Measurements from ENCODE around the gene FIGNL1. TPM values are rescaled to one million over a fixed set of nuclear protein-coding genes. Genes with fewer than 3 reads are reported as not detected.
"Not testable (repeated sequence)": the region's sequence is repeated elsewhere in the genome, so short reads cannot be mapped to it uniquely, and the experiment has no call there.

Gene FIGNL1
- total RNA-seq, 2 donors from 2014 or later = 7.2 to 14.3 TPM

- Histone ChIP-seq H3K27me3 (replicated peaks; ENCODE audit: insufficient read depth) (no peaks in the 10 kb centered on the region), H3K9me3 (no peaks in the 10 kb centered on the region), H3K4me3 (no peak overlapping the region), H3K27ac (no peak overlapping the region), H3K4me1 (replicated peaks) (no peaks in the 10 kb centered on the region), H3K36me3 (no peaks in the 10 kb centered on the region)
- WGBS = 93% methylated on average over 13 of the region's 13 CpGs
- no peak for DNase-seq (ENCODE audit: low spot score)
- intact Hi-C loops (cut with DNase I) = no loop called here
- TF ChIP-seq POLR2AphosphoS5 (IDR thresholded peaks at IDR 0.05) (no peak), CTCF (IDR thresholded peaks at IDR 0.05) (no peak), POLR2A (IDR thresholded peaks at IDR 0.05) (no peak)
Observed at GRCh38 chr7:50463035-50463434, 12.9 kb upstream of the FIGNL1 start.

GRCh38 chr7:50462361-50462760, 12.2 kb upstream of the FIGNL1 start:
- Histone ChIP-seq H3K27me3 (replicated peaks; ENCODE audit: insufficient read depth) (no peaks in the 10 kb centered on the region), H3K36me3 (no peaks in the 10 kb centered on the region), H3K27ac (no peak overlapping the region), H3K4me1 (replicated peaks) (no peaks in the 10 kb centered on the region), H3K4me3 (no peak overlapping the region), H3K9me3 (no peaks in the 10 kb centered on the region)
- WGBS = 53% methylated on average over 4 of the region's 4 CpGs
- no peak for TF ChIP-seq CTCF (IDR thresholded peaks at IDR 0.05)
- TF ChIP-seq POLR2AphosphoS5 (IDR thresholded peaks at IDR 0.05) = no peak
- no peak for TF ChIP-seq POLR2A (IDR thresholded peaks at IDR 0.05)
- intact Hi-C loops (cut with DNase I) = no loop called here
- DNase-seq (ENCODE audit: low spot score) = no peak

GRCh38 chr7:50461695-50462094, 11.5 kb upstream of the FIGNL1 start:
- Histone ChIP-seq H3K27ac (no peak overlapping the region), H3K27me3 (replicated peaks; ENCODE audit: insufficient read depth) (no peaks in the 10 kb centered on the region), H3K4me1 (replicated peaks) (no peaks in the 10 kb centered on the region), H3K4me3 (no peak overlapping the region), H3K9me3 (no peaks in the 10 kb centered on the region), H3K36me3 (no peaks in the 10 kb centered on the region)
- intact Hi-C loops (cut with DNase I) = no loop called here
- TF ChIP-seq POLR2A (IDR thresholded peaks at IDR 0.05) = no peak
- TF ChIP-seq CTCF (IDR thresholded peaks at IDR 0.05) = no peak
- TF ChIP-seq POLR2AphosphoS5 (IDR thresholded peaks at IDR 0.05) = no peak
- no peak for DNase-seq (ENCODE audit: low spot score)
- 93% methylated on average over 1 of the region's 1 CpG for WGBS

GRCh38 chr7:50459183-50459582, 9.0 kb upstream of the FIGNL1 start:
- H3K4me3 ChIP-seq; H3K36me3 ChIP-seq; H3K9me3 ChIP-seq; H3K4me1 ChIP-seq (replicated peaks); DNase-seq (ENCODE audit: low spot score); H3K27me3 ChIP-seq (replicated peaks; ENCODE audit: insufficient read depth); intact Hi-C loops (cut with DNase I); H3K27ac ChIP-seq: not testable (repeated sequence)
- WGBS = 93% methylated on average over 13 of the region's 27 CpGs

- H3K9me3 ChIP-seq; H3K27me3 ChIP-seq (replicated peaks; ENCODE audit: insufficient read depth); H3K4me3 ChIP-seq; H3K27ac ChIP-seq; DNase-seq (ENCODE audit: low spot score); H3K36me3 ChIP-seq; intact Hi-C loops (cut with DNase I); H3K4me1 ChIP-seq (replicated peaks): not testable (repeated sequence)
- 97% methylated on average over 4 of the region's 4 CpGs for WGBS
Observed at GRCh38 chr7:50458651-50459050, 8.5 kb upstream of the FIGNL1 start.

- H3K4me3 ChIP-seq = no peak overlapping the region
- intact Hi-C loops (cut with DNase I) = no loop called here
- H3K4me1 ChIP-seq (replicated peaks) = no peaks in the 10 kb centered on the region
- H3K27ac ChIP-seq = no peak overlapping the region
- H3K27me3 ChIP-seq (replicated peaks; ENCODE audit: insufficient read depth) = no peaks in the 10 kb centered on the region
- 82% methylated on average over 3 of the region's 3 CpGs for WGBS
- no peak for DNase-seq (ENCODE audit: low spot score)
- no peaks in the 10 kb centered on the region for H3K9me3 ChIP-seq
- H3K36me3 ChIP-seq = no peaks in the 10 kb centered on the region
- TF ChIP-seq POLR2AphosphoS5 (IDR thresholded peaks at IDR 0.05) = no peak
- no peak for TF ChIP-seq CTCF (IDR thresholded peaks at IDR 0.05)
Observed at GRCh38 chr7:50456371-50457123, 6.4 kb upstream of the FIGNL1 start.
